ENCODE data around the gene PRKD2.

DNA sequence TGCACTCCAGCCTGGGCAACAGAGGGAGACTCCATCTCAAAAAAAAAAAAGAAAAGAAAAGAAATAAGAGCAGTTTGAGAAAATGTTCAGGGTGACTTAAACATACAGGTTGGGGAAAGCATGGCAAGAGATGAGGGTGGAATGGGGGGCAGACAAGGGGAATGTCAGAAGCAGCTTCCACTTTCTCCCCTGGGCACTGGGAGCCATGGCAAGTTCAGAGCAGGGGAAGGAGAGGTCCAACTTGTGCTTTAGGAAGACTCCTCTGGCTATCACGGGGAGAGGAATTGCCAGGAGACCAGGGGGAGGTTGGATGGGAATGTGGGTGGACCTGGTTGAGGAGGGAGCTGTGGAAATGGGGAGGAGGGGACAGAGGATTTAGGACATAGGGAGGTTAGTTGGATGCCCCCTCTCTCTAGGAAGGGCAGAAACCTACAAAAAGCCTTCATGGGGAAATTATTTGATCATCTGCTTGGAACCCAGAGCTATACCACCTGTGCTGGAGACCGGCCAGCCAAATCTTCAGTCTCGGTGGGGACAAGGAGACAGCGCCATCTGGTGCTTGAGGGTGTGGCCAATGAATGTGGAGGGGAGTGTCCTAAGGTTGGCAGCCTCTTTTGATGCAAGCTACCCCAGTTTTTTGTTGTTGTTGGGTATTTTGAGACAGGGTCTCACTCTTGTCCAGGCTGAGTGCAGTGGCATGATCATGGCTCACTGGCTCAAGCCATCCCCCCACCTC lies 36.7 kb upstream of the PRKD2 start:
- no peak for TF ChIP-seq EZH2 (IDR thresholded peaks at IDR 0.05)
- no peak for TF ChIP-seq POLR2AphosphoS5 (IDR thresholded peaks at IDR 0.05; ENCODE audit: borderline replicate concordance, low read depth, low read length)
